ENCODE measurements around the gene CTPS2. TPM values are rescaled to one million over a fixed set of nuclear protein-coding genes. Genes with fewer than 3 reads are reported as not detected.

Gene CTPS2
- polyA plus RNA-seq, 3 donors = 1.4 to 3.4 (median 2.8) TPM

- intact Hi-C loops (cut with micrococcal nuclease) = no loop called here
- H3K27me3 Mint-ChIP-seq (ENCODE audit: low read depth in 3 of 3) = peaks cover 0 to 12% (median 4%) of the 10 kb centered on the region in 3 donors
- DNase-seq = no peak
- no peaks in the 10 kb centered on the region for H3K4me1 Mint-ChIP-seq
- no peaks in the 10 kb centered on the region for H3K79me2 ChIP-seq (ENCODE audit: insufficient read depth, low read length)
- no peak overlapping the region for H3K27ac Mint-ChIP-seq
- H3K4me3 Mint-ChIP-seq = no peak overlapping the region
- no peak overlapping the region for H2AFZ ChIP-seq (ENCODE audit: insufficient read depth, low read depth, low read length, poor library complexity, severe bottlenecking)
- H3K4me1 ChIP-seq (ENCODE audit: control insufficient read depth in 1 of 2, insufficient read depth in 2 of 2, low read length in 2 of 2) = no peaks in the 10 kb centered on the region
- H4K20me1 ChIP-seq (ENCODE audit: insufficient read depth, low read length) = no peaks in the 10 kb centered on the region
- H3K9me3 ChIP-seq (replicated peaks in 1 of 2; ENCODE audit: control insufficient read depth in 1 of 2, insufficient read depth in 1 of 2, low read length in 2 of 2) = no peaks in the 10 kb centered on the region
- H3K9me3 Mint-ChIP-seq = peaks cover 0 to 5% (median 2%) of the 10 kb centered on the region in 7 donors
- no peak for TF ChIP-seq CTCF (IDR thresholded peaks at IDR 0.05)
- WGBS (ENCODE audit: insufficient coverage) = 60% methylated on average over 1 of the region's 3 CpGs
- no peak overlapping the region for H3K27ac ChIP-seq (ENCODE audit: low read depth in 1 of 2, low read length in 2 of 2)
- H3K36me3 ChIP-seq (replicated peaks in 1 of 2; ENCODE audit: control insufficient read depth in 1 of 2, insufficient read depth in 2 of 2, low read length in 2 of 2) = no peaks in the 10 kb centered on the region
- no peak overlapping the region for H3K9ac ChIP-seq (ENCODE audit: insufficient read depth, low read length, poor library complexity, severe bottlenecking)
- no peaks in the 10 kb centered on the region for H3K36me3 Mint-ChIP-seq
- H3K27me3 ChIP-seq (ENCODE audit: control insufficient read depth in 2 of 2, insufficient read depth in 2 of 2, low read length in 2 of 2) = peaks cover 0 to 5% of the 10 kb centered on the region in 2 donors
- H3K4me3 ChIP-seq (replicated peaks in 1 of 3; ENCODE audit: low read depth in 2 of 3, low read length in 3 of 3) = no peak overlapping the region
- no peak overlapping the region for H3K4me2 ChIP-seq (replicated peaks; ENCODE audit: extremely low read depth, low read length, poor library complexity, severe bottlenecking)
Observed at GRCh38 chrX:16544969-16545368, 167.5 kb downstream of the CTPS2 start.

Small RNAs within 50 kb of the gene (small RNA-seq; reads per million reads assigned to genes)
- gene MIR548AM (ENCODE audit: insufficient read length, low read depth) = not detected

Other genes with a start within 250 kb of the CTPS2 start
- gene S100G, start 62.5 kb downstream of the CTPS2 start, polyA plus RNA-seq = not detected
- gene SYAP1, start 6.9 kb upstream of the CTPS2 start, polyA plus RNA-seq = 1 to 10 TPM; 4.2 to 9.0 (median 7.1) TPM
- gene TXLNG, start 73.8 kb upstream of the CTPS2 start, polyA plus RNA-seq = 1 to 10 TPM; 3.7 to 5.4 (median 4.1) TPM
- gene RBBP7, start 157.7 kb upstream of the CTPS2 start, polyA plus RNA-seq = 10 to 100 TPM; 32.2 to 56.8 (median 52.6) TPM
- 1 to 10 TPM; 2.1 to 4.7 (median 3.6) TPM for gene REPS2, start 234.0 kb upstream of the CTPS2 start, polyA plus RNA-seq

All from CD14-positive monocyte (primary cell).